Ectodermal cell (in vitro differentiated cells): ENCODE results near the gene FGFBP1.

Experiments used
- H3K27ac ChIP-seq: 2 replicates; pipeline ENCODE4 v1.7.0; 2013; ENCODE audit warnings: mild to moderate bottlenecking, low read depth, low read length; ENCODE audit not compliant: insufficient read depth, poor library complexity, severe bottlenecking
- H3K27me3 ChIP-seq: 2 replicates; pipeline ENCODE4 v1.7.0; 2013; ENCODE audit warnings: mild to moderate bottlenecking, low read length; ENCODE audit not compliant: insufficient read depth, control insufficient read depth, poor library complexity, severe bottlenecking
- H3K36me3 ChIP-seq: one replicate; pipeline ENCODE4 v1.7.0; 2013; ENCODE audit warnings: low read length; ENCODE audit not compliant: control insufficient read depth, insufficient read depth
- H3K4me1 ChIP-seq: one replicate; pipeline ENCODE4 v1.7.0; 2013; ENCODE audit warnings: low read length; ENCODE audit not compliant: control insufficient read depth, insufficient read depth
- H3K4me3 ChIP-seq: 2 replicates; pipeline ENCODE4 v1.7.0; 2013; ENCODE audit warnings: low read depth, low read length, control low read depth; ENCODE audit not compliant: insufficient read depth
- H3K9me3 ChIP-seq: 2 replicates; pipeline ENCODE4 v1.7.0; 2013; ENCODE audit warnings: mild to moderate bottlenecking, low read length, moderate library complexity; ENCODE audit not compliant: control insufficient read depth
- WGBS, 2 experiments: methylation state at CpG; one replicate each; pipeline ENCODE4 v1.1.7; 2013; ENCODE audit warnings: missing lambda C conversion rate in 2 of 2; 5-methylcytosine and 5-hydroxymethylcytosine counted together

Gene FGFBP1

DNA sequence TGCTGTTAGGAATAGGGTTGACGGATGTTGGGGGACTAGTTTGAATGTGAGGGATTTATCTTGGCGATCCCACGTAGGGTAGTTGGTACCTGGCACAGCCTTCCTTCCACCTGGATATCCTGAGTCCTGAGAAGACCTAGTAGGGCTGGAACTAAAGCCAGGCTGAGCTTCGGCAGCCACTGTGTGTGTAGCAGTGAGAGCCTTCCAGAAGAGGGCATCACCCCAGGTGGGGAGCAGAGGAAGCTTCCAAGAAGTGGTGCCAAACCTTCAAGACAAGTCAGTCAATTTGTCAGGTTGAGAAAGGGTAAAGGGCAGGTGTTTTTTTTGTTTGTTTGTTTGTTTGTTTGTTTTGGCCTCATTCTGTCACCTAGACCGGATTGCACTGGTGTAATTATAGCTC lies 25.6 kb upstream of the FGFBP1 start:
- Histone ChIP-seq H3K4me1 (no peaks in the 10 kb centered on the region), H3K27me3 (no peaks in the 10 kb centered on the region), H3K36me3 (no peaks in the 10 kb centered on the region), H3K27ac (no peak overlapping the region), H3K4me3 (no peak overlapping the region), H3K9me3 (no peaks in the 10 kb centered on the region)
- 87 to 89% methylated on average over 5 of the region's 5 CpGs for WGBS, 2 experiments

DNA sequence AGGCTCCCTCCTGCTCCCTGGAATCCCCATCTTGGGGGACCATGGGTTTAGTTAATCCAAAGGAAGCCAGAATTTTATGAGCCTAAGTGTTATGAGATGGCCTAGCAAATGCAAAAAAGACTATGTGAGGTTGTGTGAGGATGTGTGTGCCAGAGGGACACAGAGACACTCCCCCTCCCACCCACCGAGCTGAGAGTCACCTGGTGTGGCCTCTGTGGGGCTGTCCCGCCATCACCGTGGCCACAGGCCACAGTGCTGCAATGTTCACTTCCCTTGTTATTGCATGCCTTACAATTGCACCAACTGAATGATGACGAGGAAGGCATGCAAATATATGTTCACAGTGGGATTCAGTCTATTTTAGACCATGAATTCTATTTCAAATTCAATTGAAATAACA lies 25.0 kb upstream of the FGFBP1 start:
- no peak overlapping the region for H3K4me3 ChIP-seq
- 89 to 91% methylated on average over 4 of the region's 4 CpGs for WGBS, 2 experiments
- no peaks in the 10 kb centered on the region for H3K27me3 ChIP-seq
- H3K27ac ChIP-seq, result no peak overlapping the region
- no peaks in the 10 kb centered on the region for H3K4me1 ChIP-seq
- no peaks in the 10 kb centered on the region for H3K36me3 ChIP-seq
- no peaks in the 10 kb centered on the region for H3K9me3 ChIP-seq

DNA sequence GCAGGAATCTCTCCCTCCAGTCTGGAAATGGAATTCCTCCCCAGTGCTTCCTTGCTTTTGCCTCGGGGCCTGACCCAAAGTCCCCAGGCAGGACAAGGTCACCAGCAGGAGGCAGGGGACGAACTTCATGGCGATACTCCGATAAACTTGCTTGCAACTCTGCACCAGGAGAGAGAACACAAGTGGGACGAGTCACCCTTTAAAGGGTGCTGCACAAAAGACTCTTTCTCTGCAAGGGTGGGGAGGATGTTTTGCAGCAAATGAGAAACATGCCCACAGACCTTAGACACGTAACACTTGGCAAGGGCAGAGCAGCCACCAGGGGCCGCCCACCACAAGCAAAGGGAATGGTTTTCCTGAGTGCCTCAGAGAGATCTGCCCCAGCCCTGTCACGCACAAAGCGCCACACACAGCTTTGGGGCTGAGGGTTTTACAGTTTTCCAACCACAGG lies 24.5 kb upstream of the FGFBP1 start, which contains the start of gene FGFBP2:
Gene FGFBP2 (minus strand): TSS at position 175 of the 451 bp plus-strand sequence. CDS start 46 bp downstream, at position 129.
- H3K4me3 ChIP-seq, result no peak within 1 kb of the TSS
- no peaks in the 10 kb centered on the region for H3K9me3 ChIP-seq
- no peaks in the 10 kb centered on the region for H3K36me3 ChIP-seq
- no peaks in the 10 kb centered on the region for H3K4me1 ChIP-seq
- H3K27ac ChIP-seq, result no peak within 1 kb of the TSS
- WGBS, 2 experiments, result 62 to 65% methylated on average over 9 of the region's 9 CpGs
- no peaks in the 10 kb centered on the region for H3K27me3 ChIP-seq

DNA sequence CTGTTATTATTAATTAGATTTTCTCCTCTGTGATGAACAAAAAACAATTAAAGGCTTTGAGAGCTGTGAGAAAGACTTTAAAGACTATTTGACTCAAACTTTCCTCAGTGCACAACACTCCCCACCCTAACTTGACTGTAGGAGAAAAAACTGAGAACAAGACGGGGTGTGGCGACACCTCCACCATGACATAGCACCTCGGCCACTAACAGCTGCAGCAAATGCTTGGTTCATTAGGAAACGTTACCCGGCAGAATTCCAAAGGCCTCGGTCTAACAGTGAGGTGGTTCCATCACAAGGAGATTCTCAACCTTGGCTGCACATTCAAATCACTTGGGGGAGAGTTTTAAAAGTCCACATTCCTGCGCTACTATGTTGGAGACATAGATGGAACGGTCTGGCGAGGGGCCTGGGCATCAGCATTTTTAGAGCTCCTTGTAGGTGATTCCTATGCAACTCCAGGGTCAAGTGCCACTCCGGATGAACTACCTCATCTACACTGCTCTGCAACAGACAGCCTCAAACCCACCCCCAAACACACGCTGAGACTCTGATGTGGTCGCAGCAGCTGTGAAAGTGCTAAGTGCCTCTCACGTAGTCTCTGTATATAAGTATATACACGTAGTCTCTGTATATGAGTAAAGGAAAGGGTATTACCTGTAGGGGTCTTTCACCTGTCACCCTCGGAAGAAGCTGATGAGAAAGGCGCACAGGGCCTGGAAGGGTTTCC lies 23.4 kb upstream of the FGFBP1 start:
- H3K9me3 ChIP-seq, result no peaks in the 10 kb centered on the region
- 91 to 94% methylated on average over 16 of the region's 16 CpGs for WGBS, 2 experiments
- H3K27me3 ChIP-seq, result no peaks in the 10 kb centered on the region
- no peak overlapping the region for H3K27ac ChIP-seq
- no peak overlapping the region for H3K4me3 ChIP-seq
- no peaks in the 10 kb centered on the region for H3K36me3 ChIP-seq
- H3K4me1 ChIP-seq, result no peaks in the 10 kb centered on the region

DNA sequence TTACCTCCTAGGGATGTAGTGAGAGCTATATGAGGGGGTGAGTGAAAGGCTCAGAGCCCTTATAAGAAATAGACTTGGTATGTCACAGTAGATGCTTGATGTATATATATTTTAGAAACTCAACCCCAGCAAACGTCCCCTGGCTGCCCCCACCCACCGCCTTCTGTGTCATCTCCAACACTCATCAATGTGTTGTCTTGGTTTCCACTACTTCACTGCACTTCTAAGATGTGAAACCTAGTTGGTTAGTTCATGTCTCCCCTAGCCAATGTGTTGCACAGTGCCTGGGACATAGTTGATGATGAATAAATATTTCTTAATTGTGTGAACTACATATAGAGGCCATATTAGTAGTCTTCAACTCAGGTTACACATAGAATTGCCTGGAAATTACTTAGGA lies 20.0 kb upstream of the FGFBP1 start:
- Histone ChIP-seq H3K36me3 (no peaks in the 10 kb centered on the region), H3K4me3 (no peak overlapping the region), H3K27me3 (no peaks in the 10 kb centered on the region), H3K27ac (no peak overlapping the region), H3K9me3 (no peaks in the 10 kb centered on the region), H3K4me1 (no peaks in the 10 kb centered on the region)
- 89 to 92% methylated on average over 2 of the region's 2 CpGs for WGBS, 2 experiments

DNA sequence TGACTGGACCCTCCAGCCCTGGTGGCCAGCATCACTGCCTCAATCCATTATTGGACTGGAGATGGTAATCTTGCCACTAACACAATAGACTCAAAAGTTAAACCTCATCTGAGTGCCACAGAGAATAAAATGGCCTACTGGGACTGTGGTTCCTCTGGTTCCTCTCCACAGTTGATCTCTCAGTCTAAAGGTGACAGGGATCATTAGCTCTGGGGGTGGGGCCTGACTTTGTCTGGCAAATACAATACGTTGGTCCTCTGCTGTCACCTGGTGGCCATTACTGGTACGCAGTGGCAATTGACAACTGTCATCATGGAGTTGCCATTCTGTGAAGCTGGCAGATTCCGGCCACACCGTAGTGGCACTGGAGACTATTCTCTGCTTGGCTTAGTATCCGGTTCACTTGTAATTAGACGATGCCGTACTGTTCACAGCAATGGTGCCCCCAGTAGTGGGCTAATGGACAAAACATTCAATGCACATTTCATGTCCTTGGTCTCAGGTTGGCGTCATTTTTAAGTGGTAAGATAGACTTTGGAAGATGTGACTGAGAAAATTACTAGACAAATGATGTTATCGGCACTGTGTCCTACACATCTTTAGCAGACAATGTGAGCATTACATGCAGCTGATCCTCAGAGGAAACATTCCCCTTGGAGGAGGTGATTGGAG lies 17.8 kb upstream of the FGFBP1 start:
- Histone ChIP-seq H3K36me3 (no peaks in the 10 kb centered on the region), H3K27ac (no peak overlapping the region), H3K27me3 (no peaks in the 10 kb centered on the region), H3K4me1 (no peaks in the 10 kb centered on the region), H3K9me3 (no peaks in the 10 kb centered on the region), H3K4me3 (no peak overlapping the region)
- 64 to 65% methylated on average over 9 of the region's 9 CpGs for WGBS, 2 experiments

DNA sequence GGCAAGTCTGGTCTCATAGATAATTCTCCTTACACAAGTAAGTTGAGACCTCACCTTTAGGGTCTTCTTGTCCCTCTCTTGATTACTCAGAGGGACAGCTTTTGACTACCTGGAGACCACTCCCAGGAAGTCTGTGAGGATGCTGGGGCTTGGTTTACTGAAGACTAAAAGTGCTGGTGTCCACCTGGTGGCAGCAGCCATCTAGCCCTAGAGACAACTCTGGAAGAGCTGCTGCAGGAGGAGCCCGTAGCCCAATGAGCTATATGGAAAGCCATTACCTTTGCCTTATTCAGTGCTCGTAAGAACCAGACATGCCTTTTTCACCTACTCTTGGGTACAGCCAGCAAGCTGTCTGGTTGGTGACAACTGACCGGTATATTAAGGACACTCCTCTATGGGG lies 17.1 kb upstream of the FGFBP1 start:
- Histone ChIP-seq H3K27me3 (no peaks in the 10 kb centered on the region), H3K27ac (no peak overlapping the region), H3K4me3 (no peak overlapping the region), H3K9me3 (no peaks in the 10 kb centered on the region), H3K36me3 (no peaks in the 10 kb centered on the region), H3K4me1 (no peaks in the 10 kb centered on the region)
- 92 to 95% methylated on average over 3 of the region's 3 CpGs for WGBS, 2 experiments

DNA sequence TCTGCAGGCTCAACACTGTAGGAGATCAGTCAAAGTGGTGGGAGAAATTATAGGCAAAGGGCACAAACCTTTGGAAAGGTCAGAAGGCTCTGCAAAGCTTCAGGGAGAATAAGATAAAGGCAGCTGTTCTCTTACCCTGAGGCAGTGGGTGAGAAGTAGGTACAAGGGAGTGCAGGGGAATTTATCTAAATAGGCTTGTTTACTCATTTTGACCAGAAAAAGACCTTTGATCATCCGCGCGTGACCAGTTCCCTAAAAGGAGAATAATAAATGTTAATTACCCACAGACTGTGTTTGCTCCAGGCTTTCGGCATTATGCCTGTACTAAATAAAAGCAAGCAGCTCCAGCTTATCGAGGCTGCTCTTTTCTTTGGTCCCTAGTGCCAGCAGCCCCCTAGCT lies 15.1 kb upstream of the FGFBP1 start:
- no peaks in the 10 kb centered on the region for H3K36me3 ChIP-seq
- no peaks in the 10 kb centered on the region for H3K4me1 ChIP-seq
- 95 to 97% methylated on average over 5 of the region's 5 CpGs for WGBS, 2 experiments
- no peak overlapping the region for H3K27ac ChIP-seq
- H3K27me3 ChIP-seq, result no peaks in the 10 kb centered on the region
- H3K9me3 ChIP-seq, result no peaks in the 10 kb centered on the region
- H3K4me3 ChIP-seq, result no peak overlapping the region

DNA sequence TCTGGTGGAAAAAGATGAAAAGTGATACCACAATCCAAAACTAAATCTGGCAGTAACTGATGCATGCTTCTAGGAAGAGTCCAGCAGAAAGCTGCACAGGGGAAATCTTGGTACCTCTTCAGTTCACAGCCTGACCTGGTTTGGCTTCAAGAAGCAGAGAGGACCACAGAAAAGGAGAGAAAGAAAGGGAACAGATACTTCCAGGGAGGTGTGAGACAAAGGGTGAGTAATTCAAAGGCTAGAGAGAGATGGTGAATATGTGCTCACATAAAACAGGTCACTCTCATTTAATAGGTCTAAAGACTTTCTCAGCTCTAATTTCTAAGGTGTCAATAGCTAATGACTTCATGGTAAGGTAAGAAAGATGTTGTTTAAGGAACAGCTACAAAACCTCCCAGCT lies 13.2 kb upstream of the FGFBP1 start:
- no peaks in the 10 kb centered on the region for H3K27me3 ChIP-seq
- no peak overlapping the region for H3K27ac ChIP-seq
- H3K4me1 ChIP-seq, result no peaks in the 10 kb centered on the region
- H3K36me3 ChIP-seq, result no peaks in the 10 kb centered on the region
- no peaks in the 10 kb centered on the region for H3K9me3 ChIP-seq
- no peak overlapping the region for H3K4me3 ChIP-seq

DNA sequence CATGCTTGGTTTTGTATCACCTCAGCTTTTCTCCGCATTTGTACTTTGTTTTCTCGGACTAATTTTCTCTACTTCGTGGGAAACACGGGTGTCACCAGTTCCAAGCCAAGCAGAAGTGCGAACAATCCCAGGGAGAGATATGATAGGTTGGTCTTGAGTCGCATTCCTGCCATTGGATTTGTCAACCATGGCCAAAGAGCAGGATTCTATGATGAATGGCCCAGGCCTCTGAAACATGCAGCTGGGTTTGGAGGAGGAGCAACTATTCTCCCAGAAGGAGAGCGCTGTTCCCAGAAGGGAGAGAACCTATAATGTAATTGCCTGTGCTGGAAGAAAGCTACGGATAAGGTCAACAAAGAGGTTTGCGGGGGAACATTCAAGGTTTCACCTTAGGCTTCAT lies 10.3 kb upstream of the FGFBP1 start:
- Histone ChIP-seq H3K9me3 (no peaks in the 10 kb centered on the region), H3K4me1 (no peaks in the 10 kb centered on the region), H3K4me3 (no peak overlapping the region), H3K27me3 (no peaks in the 10 kb centered on the region), H3K36me3 (no peaks in the 10 kb centered on the region), H3K27ac (no peak overlapping the region)
- 91% methylated on average over 9 of the region's 9 CpGs for WGBS, 2 experiments
